OCI-LY7 (cell line): ENCODE measurements around the gene GET3.

Experiments used
- CTCF ChIP-seq: fragments of 200-600 bp; sonication (generic); conservative IDR thresholded peaks from 2 replicates; pipeline ENCODE4 v1.5.1; 2014; ENCODE audit warnings: mild to moderate bottlenecking, antibody characterized with exemption, low read length, moderate library complexity, mixed read lengths
- EZH2phosphoT487 ChIP-seq: fragments of 200-600 bp; sonication (generic); IDR thresholded peaks from 2 replicates; pipeline ENCODE4 v1.6.1; 2018; ENCODE audit warnings: low read depth, borderline replicate concordance, mild to moderate bottlenecking, mixed run types, antibody characterized with exemption, low read length, moderate library complexity, mixed read lengths

GRCh38 chr19:12769689-12770088, 32.4 kb downstream of the GET3 start:
- TF ChIP-seq CTCF: no peak
- TF ChIP-seq EZH2phosphoT487: no peak
